Neural cell (in vitro differentiated cells): ENCODE results near the gene SMIM23. TPM values are rescaled to one million over a fixed set of nuclear protein-coding genes. Genes with fewer than 3 reads are reported as not detected.

Experiments used
- H2AFZ ChIP-seq: fragments of 200-600, 300-800 bp; sonication (generic), shearing (Covaris generic); 2 replicates; pipeline ENCODE4 v1.6.0; 2014; ENCODE audit warnings: low read depth, mild to moderate bottlenecking, antibody characterized with exemption, low read length, moderate library complexity
- H3F3A ChIP-seq: fragments of 200-600 bp; shearing (Covaris generic); 2 replicates; pipeline ENCODE4 v1.6.1; 2016; ENCODE audit warnings: mild to moderate bottlenecking, moderate library complexity, mixed read lengths, antibody characterized with exemption, low read length; ENCODE audit not compliant: insufficient read depth, poor library complexity, severe bottlenecking
- H3K27ac ChIP-seq: fragments of 200-600, 300-800 bp; sonication (generic), shearing (Covaris generic); 2 replicates; pipeline ENCODE4 v1.5.1; 2014; ENCODE audit warnings: mild to moderate bottlenecking, low read length, moderate library complexity
- H3K27me3 ChIP-seq: fragments of 300-800, 200-600 bp; sonication (generic), shearing (Covaris generic); 2 replicates; pipeline ENCODE4 v1.6.0; 2014; ENCODE audit warnings: mild to moderate bottlenecking, low read depth, low read length, moderate library complexity; ENCODE audit not compliant: insufficient read depth
- H3K36me3 ChIP-seq: fragments of 300-800, 200-600 bp; sonication (generic), shearing (Covaris generic); 2 replicates; pipeline ENCODE4 v1.5.1; 2014; ENCODE audit warnings: mild to moderate bottlenecking, antibody characterized with exemption, low read length, moderate library complexity; ENCODE audit not compliant: insufficient read depth
- H3K4me2 ChIP-seq: fragments of 300-800, 200-600 bp; sonication (generic), shearing (Covaris generic); 2 replicates; pipeline ENCODE4 v1.6.0; 2014; ENCODE audit warnings: mild to moderate bottlenecking, low read length
- H3K4me3 ChIP-seq: fragments of 300-800, 200-600 bp; sonication (generic), shearing (Covaris generic); 2 replicates; pipeline ENCODE4 v1.5.1; 2014; ENCODE audit warnings: mild to moderate bottlenecking, low read length, moderate library complexity
- H3K79me2 ChIP-seq: fragments of 200-600 bp; shearing (Covaris generic); replicated peaks from 2 replicates; pipeline ENCODE4 v1.6.0; 2014; ENCODE audit warnings: mild to moderate bottlenecking, low read length, moderate library complexity; ENCODE audit not compliant: insufficient read depth
- H3K9ac ChIP-seq: fragments of 300-800, 200-600 bp; sonication (generic), shearing (Covaris generic); 2 replicates; pipeline ENCODE4 v1.6.1; 2016; ENCODE audit warnings: mild to moderate bottlenecking, low read length, mixed read lengths
- H3K9me2 ChIP-seq: fragments of 200-600 bp; shearing (Covaris generic); 2 replicates; pipeline ENCODE4 v1.6.1; 2016; ENCODE audit warnings: mild to moderate bottlenecking, low read length, mixed read lengths; ENCODE audit not compliant: insufficient read depth
- H3K9me3 ChIP-seq: fragments of 200-600, 300-800 bp; sonication (generic), shearing (Covaris generic); 2 replicates; pipeline ENCODE4 v1.6.1; 2016; ENCODE audit warnings: mild to moderate bottlenecking, mixed run types, low read length, moderate library complexity, mixed read lengths
- H4K20me1 ChIP-seq: fragments of 200-600 bp; shearing (Covaris generic); 2 replicates; pipeline ENCODE4 v1.6.1; 2016; ENCODE audit warnings: mild to moderate bottlenecking, mixed run types; ENCODE audit not compliant: insufficient read depth
- CTCF ChIP-seq: fragments of 450-650 bp; IDR thresholded peaks from 2 replicates; pipeline ENCODE4 v1.5.1; 2014; ENCODE audit warnings: antibody characterized with exemption, mild to moderate bottlenecking, moderate library complexity; ENCODE audit not compliant: poor library complexity, severe bottlenecking
- EP300 ChIP-seq: fragments of 450-650 bp; conservative IDR thresholded peaks from 2 replicates; pipeline ENCODE4 v1.6.1; 2014; ENCODE audit warnings: antibody characterized with exemption, mild to moderate bottlenecking, moderate library complexity; ENCODE audit not compliant: poor library complexity, severe bottlenecking
- EZH2 ChIP-seq: fragments of 200-600, 300-800 bp; shearing (Covaris generic), sonication (generic); IDR thresholded peaks from 2 replicates; pipeline ENCODE4 v1.6.1; 2014; ENCODE audit warnings: antibody characterized with exemption, low read length, borderline replicate concordance, mild to moderate bottlenecking; ENCODE audit not compliant: insufficient read depth, poor library complexity, severe bottlenecking
- MXI1 ChIP-seq: fragments of 450-650 bp; conservative IDR thresholded peaks from 2 replicates; pipeline ENCODE4 v1.6.1; 2014; ENCODE audit warnings: antibody characterized with exemption, mild to moderate bottlenecking; ENCODE audit not compliant: poor library complexity, severe bottlenecking
- POLR2AphosphoS5 ChIP-seq: IDR thresholded peaks from 2 replicates; pipeline ENCODE4 v1.6.1; 2012
- RAD21 ChIP-seq: fragments of 450-650 bp; conservative IDR thresholded peaks from 2 replicates; pipeline ENCODE4 v1.6.1; 2014; ENCODE audit warnings: antibody characterized with exemption, mild to moderate bottlenecking, moderate library complexity
- REST ChIP-seq: IDR thresholded peaks from 2 replicates; pipeline ENCODE4 v1.6.1; 2012; ENCODE audit warnings: borderline replicate concordance
- SMC3 ChIP-seq: fragments of 450-650 bp; conservative IDR thresholded peaks from 2 replicates; pipeline ENCODE4 v1.6.1; 2014; ENCODE audit warnings: antibody characterized with exemption, mild to moderate bottlenecking, moderate library complexity; ENCODE audit not compliant: poor library complexity
- TAF1 ChIP-seq: IDR thresholded peaks from 2 replicates; pipeline ENCODE4 v1.6.1; 2012; ENCODE audit warnings: low read depth
- polyA plus RNA-seq: library from polyadenylated mRNA; depleted of rRNA; stranded (reverse); fragments of >200 nt; gene quantifications from 2 replicates; pipeline ENCODE4 v1.2.3, GENCODE V29; 2014

Gene SMIM23
- polyA plus RNA-seq, 1 donor from 2014 or later = not detected

DNA sequence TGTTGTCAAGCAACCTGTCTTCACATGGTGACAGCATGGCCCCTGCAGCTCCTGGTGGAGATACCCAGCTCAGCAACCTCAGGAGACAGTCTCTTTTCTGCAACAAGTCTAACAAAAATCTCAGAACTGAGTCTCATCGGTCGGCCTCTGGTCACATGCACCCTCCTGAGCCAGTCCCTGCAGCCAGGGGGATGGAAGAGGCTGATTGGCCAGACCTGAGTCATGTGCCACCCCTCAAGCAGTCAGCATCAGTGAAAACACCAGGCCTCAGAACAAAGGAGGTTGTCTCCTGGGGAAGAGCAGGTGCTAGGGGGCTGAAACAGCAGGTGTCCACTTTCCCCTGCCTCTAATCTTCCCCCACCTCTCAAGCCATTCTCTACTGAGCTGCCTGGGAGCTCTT, 54.4 kb downstream of the SMIM23 start:
- no peaks in the 10 kb centered on the region for H3F3A ChIP-seq
- no peaks in the 10 kb centered on the region for H3K27me3 ChIP-seq
- no peaks in the 10 kb centered on the region for H3K9me3 ChIP-seq
- H3K9ac ChIP-seq = no peak overlapping the region
- H3K9me2 ChIP-seq = no peaks in the 10 kb centered on the region
- no peak overlapping the region for H3K27ac ChIP-seq
- no peaks in the 10 kb centered on the region for H3K36me3 ChIP-seq
- no peaks in the 10 kb centered on the region for H4K20me1 ChIP-seq
- H3K4me3 ChIP-seq = no peak overlapping the region
- TF ChIP-seq CTCF (no peak), POLR2AphosphoS5 (no peak), EZH2 (no peak), TAF1 (no peak), EP300 (no peak), SMC3 (no peak), MXI1 (no peak), REST (no peak), RAD21 (no peak)
- H3K4me2 ChIP-seq = no peak overlapping the region
- H2AFZ ChIP-seq = no peak overlapping the region
- no peaks in the 10 kb centered on the region for H3K79me2 ChIP-seq

Other genes with a start within 250 kb of the SMIM23 start
- gene FBXW11, start 220.8 kb downstream of the SMIM23 start, polyA plus RNA-seq = 102 and 103 TPM in 2 replicates